UCSD-AML1 (cell line): Measurements from ENCODE around the gene SPATA2.
"Not testable (repeated sequence)": the region's sequence is repeated elsewhere in the genome, so short reads cannot be mapped to it uniquely, and the experiment has no call there.

Source experiments
- DNase-seq: peaks from one replicate; lab custom pipeline; 2025; ENCODE audit not compliant: unreplicated experiment; lab: John Stamatoyannopoulos, UW

SPATA2 gene, protein sequence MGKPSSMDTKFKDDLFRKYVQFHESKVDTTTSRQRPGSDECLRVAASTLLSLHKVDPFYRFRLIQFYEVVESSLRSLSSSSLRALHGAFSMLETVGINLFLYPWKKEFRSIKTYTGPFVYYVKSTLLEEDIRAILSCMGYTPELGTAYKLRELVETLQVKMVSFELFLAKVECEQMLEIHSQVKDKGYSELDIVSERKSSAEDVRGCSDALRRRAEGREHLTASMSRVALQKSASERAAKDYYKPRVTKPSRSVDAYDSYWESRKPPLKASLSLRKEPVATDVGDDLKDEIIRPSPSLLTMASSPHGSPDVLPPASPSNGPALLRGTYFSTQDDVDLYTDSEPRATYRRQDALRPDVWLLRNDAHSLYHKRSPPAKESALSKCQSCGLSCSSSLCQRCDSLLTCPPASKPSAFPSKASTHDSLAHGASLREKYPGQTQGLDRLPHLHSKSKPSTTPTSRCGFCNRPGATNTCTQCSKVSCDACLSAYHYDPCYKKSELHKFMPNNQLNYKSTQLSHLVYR

GRCh38 chr20:49915380-49916145, at the start of gene SPATA2:
Gene SPATA2, minus strand, starts transcription at chr20:49915529. Its CDS starts 7,039 bp downstream, at chr20:49908490.
- peak; percentile 90 for DNase-seq

DNA sequence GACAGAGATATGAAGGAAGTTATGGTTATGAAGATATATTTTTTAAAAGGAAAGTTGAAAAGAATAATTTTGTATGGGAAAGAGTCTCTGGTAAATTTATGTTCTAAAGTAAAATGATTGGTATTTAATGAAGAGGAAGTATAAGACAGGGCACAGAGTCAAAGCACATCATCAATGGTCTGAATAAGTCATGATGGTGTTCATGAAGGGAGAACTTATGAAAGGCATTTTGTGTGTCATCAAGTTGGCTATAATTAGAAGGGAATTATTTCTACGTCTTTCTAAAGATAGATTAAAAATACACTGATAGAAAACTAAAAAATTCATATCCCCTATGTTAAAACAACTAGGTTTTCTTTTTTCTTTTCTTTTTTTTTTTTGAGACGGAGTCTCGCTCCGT, 46.1 kb upstream of the SPATA2 start:
- no peak for DNase-seq

DNA sequence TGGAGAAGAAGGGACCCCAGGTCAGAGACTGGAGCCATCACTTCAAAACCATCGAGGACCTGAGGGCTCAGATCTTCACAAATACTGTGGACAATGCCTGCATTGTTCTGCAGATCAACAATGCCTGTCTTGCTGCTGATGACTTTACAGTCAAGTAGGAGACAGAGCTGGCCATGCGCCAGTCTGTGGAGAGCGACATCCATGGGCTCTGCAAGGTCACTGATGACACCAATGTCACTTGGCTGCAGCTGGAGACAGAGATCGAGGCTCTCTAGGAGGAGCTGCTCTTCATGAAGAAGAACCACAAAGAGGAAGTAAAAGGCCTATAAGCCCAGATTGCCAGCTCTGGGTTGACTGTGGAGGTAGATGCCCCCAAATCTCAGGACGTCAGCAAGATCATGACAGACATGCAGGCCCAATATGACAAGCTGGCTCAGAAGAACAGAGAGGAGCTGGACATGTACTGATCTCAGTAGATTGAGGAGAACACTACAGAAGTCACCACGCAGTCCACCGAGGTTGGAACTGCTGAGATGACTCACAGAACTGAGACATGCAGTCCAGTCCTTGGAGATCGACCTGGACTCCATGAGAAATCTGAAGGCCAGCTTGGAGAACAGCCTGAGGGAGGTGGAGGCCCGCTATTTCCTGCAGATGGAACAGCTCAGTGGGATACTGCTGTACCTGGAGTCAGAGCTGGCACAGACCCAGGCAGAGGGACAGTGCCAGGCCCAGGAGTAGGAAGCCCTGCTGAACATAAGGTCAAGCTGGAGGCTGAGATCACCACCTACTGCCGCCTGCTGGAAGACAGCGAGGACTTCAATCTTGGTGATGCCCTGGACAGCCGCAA, 42.0 kb upstream of the SPATA2 start:
- not testable (repeated sequence) for DNase-seq

DNA sequence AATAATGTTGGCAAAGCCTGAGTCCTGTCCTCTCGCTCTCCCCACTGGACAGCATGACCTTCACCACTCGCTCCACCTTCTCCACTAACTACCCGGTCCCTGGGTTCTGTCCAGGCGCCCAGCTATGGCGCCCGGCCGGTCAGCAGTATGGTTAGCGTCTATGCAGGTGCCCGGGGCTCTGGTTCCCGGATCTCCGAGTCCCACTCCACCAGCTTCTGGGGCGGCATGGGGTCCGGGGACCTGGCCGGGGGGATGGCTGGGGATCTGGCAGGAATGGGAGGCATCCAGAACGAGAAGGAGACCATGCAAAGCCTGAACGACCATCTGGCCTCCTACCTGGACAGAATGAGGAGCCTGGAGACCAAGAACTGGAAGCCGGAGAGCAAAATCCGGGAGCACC, 41.4 kb upstream of the SPATA2 start:
- DNase-seq: no peak

GRCh38 chr20:49955830-49956396, 40.6 kb upstream of the SPATA2 start:
- DNase-seq: not testable (repeated sequence)

DNA sequence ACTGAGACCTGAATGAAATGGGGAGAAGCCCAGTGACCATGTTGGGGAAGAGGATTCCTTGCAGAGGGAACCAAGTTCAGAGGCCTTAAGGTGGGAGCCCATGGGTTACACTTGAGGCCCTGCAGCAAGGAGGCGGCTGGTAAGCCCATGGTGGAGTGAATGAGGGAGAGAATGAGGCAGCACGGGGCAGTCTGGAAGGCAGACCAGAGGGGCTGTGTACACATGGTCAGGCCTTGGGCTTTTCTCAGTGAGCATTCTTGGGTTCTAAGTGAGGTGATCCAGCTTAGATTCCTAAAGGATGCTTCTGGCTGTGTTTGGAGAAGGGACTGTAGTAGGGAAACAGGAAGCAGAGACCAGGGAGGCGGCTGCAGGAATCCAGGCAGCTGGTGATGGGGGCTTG, 39.8 kb upstream of the SPATA2 start:
- no peak for DNase-seq

- no peak for DNase-seq
Observed at GRCh38 chr20:49951151-49951550, 35.8 kb upstream of the SPATA2 start.

DNA sequence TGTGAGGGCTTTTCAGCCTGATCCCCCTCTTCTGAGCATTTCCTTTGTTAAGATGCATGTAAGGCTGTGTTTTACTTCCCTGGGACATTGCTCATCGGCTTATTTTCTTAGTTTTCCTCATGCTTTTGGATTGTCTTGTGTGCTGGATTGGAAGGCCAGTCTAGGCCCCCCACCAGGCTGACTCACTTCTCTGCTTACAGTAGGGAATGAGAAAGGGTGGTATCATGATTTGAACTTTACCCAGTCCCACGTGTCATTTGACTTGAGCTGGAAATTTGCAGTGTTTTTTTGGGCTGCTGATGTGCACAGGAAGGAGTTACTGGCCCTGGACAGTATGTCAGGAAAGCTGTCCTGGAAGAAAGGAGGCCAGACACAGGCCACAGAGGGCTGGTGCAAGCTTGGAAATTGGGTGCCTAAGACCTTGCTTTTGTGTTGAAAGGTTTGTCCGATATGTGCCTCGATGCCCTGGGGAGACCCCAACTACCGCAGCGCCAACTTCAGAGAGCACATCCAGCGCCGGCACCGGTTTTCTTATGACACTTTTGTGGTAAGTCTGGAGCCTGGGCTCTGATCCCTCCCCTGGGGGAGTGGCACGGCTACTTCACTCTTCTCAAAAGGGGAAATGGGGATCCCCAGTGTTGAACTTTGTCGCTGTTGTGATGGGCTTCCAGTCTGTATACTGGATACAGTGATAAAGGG, 33.6 kb upstream of the SPATA2 start:
- DNase-seq: no peak

GRCh38 chr20:49948178-49948577, 32.8 kb upstream of the SPATA2 start:
- DNase-seq: no peak

DNA sequence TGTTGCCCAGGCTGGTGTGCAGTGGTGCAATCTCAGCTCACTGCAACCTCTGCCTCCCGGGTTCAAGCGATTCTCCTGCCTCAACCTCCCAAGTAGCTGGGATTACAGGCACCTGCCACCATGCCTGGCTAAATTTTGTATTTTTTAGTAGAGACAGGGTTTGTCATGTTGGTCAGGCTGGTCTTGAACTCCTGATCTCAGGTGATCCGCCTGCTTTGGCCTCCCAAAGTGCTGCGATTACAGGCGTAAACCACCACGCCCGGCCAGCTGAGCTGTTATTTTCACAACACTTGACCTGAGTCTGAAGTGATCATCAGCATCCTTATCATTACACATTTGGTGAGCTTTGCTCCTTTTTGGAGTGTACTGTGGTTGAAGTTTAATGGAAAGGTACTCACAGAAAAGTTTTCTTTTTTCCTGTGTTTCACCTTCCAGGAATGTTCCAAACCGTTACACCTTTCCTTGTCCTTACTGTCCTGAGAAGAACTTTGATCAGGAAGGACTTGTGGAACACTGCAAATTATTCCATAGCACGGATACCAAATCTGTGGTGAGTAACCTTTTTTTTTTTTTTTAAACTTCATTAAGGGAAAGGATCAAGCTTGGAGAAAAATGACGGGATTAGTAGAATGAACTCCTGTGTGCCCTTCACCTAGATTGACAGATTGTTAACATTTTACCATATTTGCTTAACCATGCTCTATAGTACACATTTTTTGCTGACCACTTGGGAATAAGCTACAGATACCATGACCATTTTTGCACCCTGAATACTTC, 30.6 kb upstream of the SPATA2 start:
- no peak for DNase-seq

DNA sequence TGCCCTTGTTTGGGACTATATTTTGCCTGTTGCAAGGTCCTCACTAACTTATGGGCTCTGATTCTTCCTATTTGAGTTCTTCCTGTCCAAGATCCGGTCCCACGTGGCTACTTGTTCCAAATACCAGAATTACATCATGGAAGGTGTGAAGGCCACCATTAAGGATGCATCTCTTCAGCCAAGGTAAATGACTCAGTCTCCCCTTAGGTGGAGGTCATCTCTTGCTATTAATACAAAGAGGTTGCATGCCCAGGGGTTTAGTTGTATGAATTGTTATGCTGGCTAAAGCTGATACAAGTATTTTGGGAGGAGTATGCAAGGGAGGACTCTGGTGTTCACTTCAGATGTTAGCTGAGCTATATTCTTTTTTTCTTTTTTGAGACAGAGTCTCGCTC, 30.0 kb upstream of the SPATA2 start:
- DNase-seq: no peak

GRCh38 chr20:49942942-49943341, 27.6 kb upstream of the SPATA2 start:
- DNase-seq: no peak

DNA sequence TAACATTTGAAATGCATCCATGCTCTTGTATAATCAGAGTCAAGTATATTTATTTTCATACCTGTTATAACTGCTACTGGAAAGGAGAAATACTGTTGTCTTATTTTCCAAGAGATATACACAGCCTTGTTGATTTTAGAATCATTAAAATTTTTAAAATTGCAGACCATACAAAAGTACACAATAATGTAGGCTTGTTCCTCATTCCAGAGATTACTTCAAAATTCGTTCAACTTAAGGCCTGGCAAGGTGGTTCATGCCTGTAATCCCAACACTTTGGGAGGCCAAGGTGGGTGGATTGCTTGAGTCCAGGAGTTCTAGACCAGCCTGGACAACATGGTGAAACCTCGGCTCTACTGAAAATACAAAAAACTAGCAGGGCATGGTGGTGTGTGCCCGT, 27.0 kb upstream of the SPATA2 start:
- no peak for DNase-seq

DNA sequence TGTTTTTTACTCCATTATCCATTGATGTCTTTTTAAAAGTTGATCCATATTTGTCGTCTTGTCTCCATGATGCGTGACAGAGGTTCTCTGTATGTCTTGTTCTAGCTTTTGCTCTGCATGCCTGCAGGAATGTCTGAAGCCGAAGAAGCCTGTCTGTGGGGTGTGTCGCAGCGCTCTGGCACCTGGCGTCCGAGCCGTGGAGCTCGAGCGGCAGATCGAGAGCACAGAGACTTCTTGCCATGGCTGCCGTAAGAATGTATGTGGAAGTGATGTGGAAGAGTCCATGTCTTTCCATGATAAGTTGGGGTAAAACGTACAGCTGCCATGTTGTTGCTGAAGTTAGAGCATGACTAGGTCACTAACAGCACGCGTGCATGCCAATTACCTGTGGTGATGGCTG, 26.1 kb upstream of the SPATA2 start:
- no peak for DNase-seq

DNA sequence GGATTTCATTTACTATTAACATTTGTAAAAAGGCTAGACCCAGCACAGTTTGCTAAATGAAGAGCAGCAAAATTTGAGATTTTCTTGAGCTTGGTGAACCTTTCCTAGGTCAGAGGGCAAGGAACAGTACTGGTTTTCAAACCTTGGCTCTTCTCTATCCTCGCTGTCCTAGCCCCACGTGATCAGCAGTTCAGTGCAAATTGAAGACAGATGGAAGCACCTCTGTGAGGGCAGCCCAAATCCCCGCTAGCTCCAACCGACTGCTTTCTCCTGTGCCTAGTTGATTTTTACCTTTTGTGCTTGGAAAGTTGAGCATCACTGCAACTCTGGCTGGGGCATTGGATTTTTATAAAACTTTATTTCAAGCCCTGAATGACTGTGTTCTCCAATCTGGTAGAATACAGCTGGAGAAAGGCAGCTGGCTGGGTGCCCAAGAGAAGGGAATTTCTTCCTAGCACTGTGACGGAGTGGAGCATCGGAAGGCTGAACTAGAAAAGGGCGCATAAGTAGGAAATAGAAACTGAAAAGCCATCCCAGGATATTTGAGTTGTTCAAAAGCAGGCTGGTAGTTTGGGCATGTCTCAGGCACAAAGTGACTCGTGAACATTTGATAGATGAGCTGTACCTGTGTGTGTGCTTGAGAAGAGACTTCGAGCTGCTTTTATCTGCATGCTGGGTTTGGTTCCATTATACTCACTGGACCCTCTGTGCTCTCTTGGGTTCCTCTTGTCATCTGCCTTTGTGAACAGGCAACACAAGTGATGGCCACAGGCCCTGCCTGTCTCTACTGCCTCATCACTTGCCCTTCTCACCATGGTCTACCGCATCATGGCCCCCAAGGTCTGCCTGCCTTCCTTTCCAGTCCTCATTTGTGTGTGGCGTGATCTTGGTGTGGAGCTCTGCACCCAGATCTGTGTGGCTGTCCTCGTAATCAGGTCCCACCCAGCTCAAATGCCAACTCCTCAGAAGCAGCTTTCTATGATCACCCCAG, 23.1 kb upstream of the SPATA2 start:
- no peak for DNase-seq

GRCh38 chr20:49937027-49937929, 21.9 kb upstream of the SPATA2 start:
- no peak for DNase-seq
